Measurements from ENCODE around the gene PTPN9. TPM values are rescaled to one million over a fixed set of nuclear protein-coding genes. Genes with fewer than 3 reads are reported as not detected.
"Not testable (repeated sequence)": the region's sequence is repeated elsewhere in the genome, so short reads cannot be mapped to it uniquely, and the experiment has no call there.

Gene PTPN9
- total and polyA plus RNA-seq, 2 donors = 22.6 to 26.6 TPM

DNA sequence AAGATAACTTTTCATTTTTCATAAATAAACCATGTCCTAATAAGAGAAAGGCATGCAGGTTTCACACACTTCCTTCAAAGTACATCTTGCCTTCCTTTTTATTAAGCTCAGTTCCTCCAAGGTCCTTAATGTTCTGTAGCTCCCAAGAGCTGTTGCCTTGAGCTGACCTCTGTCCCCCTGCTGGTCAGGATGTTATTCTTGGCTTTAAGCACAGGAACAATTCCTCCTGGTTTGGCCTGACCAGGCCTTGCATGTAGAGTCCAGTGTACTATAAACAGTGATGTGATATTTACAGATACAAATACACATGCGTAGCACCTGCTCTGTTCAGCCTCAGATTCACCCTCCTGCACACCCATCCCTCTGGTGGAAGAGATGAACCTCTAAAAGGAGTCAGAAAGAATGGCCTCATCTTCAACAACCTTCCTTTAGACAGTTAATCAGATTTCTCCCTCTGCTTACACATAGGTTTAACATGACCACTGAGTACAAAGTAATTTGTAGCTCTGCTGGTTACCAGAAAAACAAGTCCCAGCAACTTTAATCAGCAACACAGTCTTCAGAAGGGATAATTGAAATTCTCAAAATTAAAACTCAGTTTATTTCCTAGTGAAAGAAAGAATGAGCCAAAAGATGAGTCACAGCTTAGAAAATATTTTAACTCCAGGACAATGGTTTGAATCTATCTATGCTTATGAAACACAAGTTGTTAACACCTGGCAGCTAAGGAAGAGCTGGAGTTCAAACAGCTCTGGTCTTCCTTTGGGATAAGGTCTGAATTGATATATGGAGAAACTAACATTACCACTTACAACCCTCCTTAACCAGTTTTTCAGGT is 46.5 kb downstream of the PTPN9 start:
- no peaks in the 10 kb centered on the region for H3K36me3 ChIP-seq (ENCODE audit: insufficient read depth)
- no peak overlapping the region for H3K27ac ChIP-seq (ENCODE audit: low read depth)
- no peak overlapping the region for H3K4me3 ChIP-seq (ENCODE audit: low read depth, low read length)
- peak; percentile 5 for DNase-seq (ENCODE audit: extremely low spot score)
- WGBS = 20% methylated on average over 1 of the region's 1 CpG
- H3K4me1 ChIP-seq (ENCODE audit: insufficient read depth) = no peaks in the 10 kb centered on the region

- Histone ChIP-seq H3K4me3 (ENCODE audit: low read depth, low read length) (no peak overlapping the region), H3K36me3 (ENCODE audit: insufficient read depth) (no peaks in the 10 kb centered on the region), H3K27ac (ENCODE audit: low read depth) (no peak overlapping the region), H3K4me1 (ENCODE audit: insufficient read depth) (no peaks in the 10 kb centered on the region)
- WGBS = 14% methylated on average over 3 of the region's 3 CpGs
- DNase-seq (ENCODE audit: extremely low spot score) = no peak
These were observed 48.1 kb downstream of the PTPN9 start for GRCh38 chr15:75531041-75531450.

GRCh38 chr15:75530169-75530568 is 48.9 kb downstream of the PTPN9 start:
- H3K4me3 ChIP-seq (ENCODE audit: low read depth, low read length) = no peak overlapping the region
- H3K4me1 ChIP-seq (ENCODE audit: insufficient read depth) = no peaks in the 10 kb centered on the region
- WGBS = 91% methylated on average over 4 of the region's 4 CpGs
- no peak for DNase-seq (ENCODE audit: extremely low spot score)
- no peaks in the 10 kb centered on the region for H3K36me3 ChIP-seq (ENCODE audit: insufficient read depth)
- no peak overlapping the region for H3K27ac ChIP-seq (ENCODE audit: low read depth)

GRCh38 chr15:75525756-75526155 is 53.4 kb downstream of the PTPN9 start:
- not testable (repeated sequence) for H3K27ac ChIP-seq (ENCODE audit: low read depth); H3K36me3 ChIP-seq (ENCODE audit: insufficient read depth); DNase-seq (ENCODE audit: extremely low spot score); H3K4me1 ChIP-seq (ENCODE audit: insufficient read depth); H3K4me3 ChIP-seq (ENCODE audit: low read depth, low read length)
- 61% methylated on average over 3 of the region's 3 CpGs for WGBS

DNA sequence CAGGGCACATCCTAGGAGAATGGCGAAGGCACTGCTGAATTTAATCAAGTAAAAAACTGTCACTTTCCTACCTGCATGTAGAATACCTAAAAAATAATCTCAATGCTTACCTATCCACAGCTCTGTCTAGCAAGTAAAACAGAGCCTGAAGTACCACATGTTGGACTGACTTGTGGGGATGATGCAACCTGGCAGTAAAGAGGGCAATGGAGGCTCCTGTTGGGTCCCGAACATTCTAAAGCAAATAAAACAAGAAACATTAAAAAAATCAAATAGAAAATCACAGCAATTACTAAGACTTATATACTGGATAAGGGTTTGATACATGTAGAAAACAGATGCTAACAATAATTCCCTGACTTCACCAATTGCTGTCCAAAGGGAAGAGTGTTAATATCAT is 56.1 kb downstream of the PTPN9 start:
- Histone ChIP-seq H3K4me1 (ENCODE audit: insufficient read depth) (no peaks in the 10 kb centered on the region), H3K27ac (ENCODE audit: low read depth) (no peak overlapping the region), H3K4me3 (ENCODE audit: low read depth, low read length) (no peak overlapping the region), H3K36me3 (ENCODE audit: insufficient read depth) (peaks cover 2% of the 10 kb centered on the region)
- WGBS = 96% methylated on average over 2 of the region's 2 CpGs
- no peak for DNase-seq (ENCODE audit: extremely low spot score)

DNA sequence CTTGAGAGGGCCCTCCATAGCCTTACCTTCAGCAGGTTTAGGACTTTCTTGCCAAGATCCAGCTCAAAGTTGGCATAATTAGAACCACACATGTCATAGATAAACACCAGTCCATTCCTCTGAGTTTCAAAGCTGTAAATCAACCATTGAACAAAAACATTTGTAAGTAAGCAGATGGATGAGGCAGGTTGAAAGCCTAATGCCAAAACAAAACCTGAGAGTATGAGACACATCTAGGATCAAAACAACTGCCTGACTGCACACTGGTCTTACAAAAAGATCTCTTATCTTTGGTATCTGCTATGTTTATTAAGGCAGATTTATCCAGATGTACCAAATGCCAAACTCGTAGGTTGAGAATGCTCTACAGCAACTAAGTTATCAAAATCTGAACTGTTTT is 61.9 kb downstream of the PTPN9 start:
- Histone ChIP-seq H3K27ac (ENCODE audit: low read depth) (no peak overlapping the region), H3K4me3 (ENCODE audit: low read depth, low read length) (no peak overlapping the region), H3K36me3 (ENCODE audit: insufficient read depth) (peaks cover 2% of the 10 kb centered on the region), H3K4me1 (ENCODE audit: insufficient read depth) (no peaks in the 10 kb centered on the region)
- WGBS = 71% methylated on average over 1 of the region's 1 CpG
- DNase-seq (ENCODE audit: extremely low spot score) = no peak

GRCh38 chr15:75508840-75509532 is 70.1 kb downstream of the PTPN9 start:
- DNase-seq (ENCODE audit: extremely low spot score) = no peak
- Histone ChIP-seq H3K4me1 (ENCODE audit: insufficient read depth) (no peaks in the 10 kb centered on the region), H3K36me3 (ENCODE audit: insufficient read depth) (peaks cover 7% of the 10 kb centered on the region), H3K27ac (ENCODE audit: low read depth) (no peak overlapping the region), H3K4me3 (ENCODE audit: low read depth, low read length) (no peak overlapping the region)
- WGBS = 65% methylated on average over 7 of the region's 7 CpGs

DNA sequence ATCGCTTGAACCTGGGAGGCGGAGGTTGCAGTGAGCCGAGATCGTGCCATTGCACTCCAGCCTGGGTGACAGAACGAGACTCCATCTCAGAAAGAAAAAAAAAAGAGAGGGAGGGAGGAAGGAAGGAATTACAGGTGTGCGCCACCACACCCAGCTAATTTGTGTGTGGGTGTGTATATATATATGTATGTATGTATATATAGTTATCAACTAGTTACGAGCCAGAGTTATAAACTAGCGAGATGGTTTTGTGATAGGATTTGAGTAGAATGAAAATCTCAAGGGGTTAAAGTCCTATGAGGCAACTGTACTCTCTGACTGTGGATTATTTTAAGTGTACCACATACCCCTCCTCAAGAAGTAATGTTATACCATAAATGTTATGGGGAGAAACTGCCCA is 76.8 kb downstream of the PTPN9 start:
- Histone ChIP-seq H3K4me1 (ENCODE audit: insufficient read depth) (no peaks in the 10 kb centered on the region), H3K27ac (ENCODE audit: low read depth) (no peak overlapping the region), H3K4me3 (ENCODE audit: low read depth, low read length) (no peak overlapping the region), H3K36me3 (ENCODE audit: insufficient read depth) (peaks cover 2% of the 10 kb centered on the region)
- 98% methylated on average over 8 of the region's 8 CpGs for WGBS
- no peak for DNase-seq (ENCODE audit: extremely low spot score)

DNA sequence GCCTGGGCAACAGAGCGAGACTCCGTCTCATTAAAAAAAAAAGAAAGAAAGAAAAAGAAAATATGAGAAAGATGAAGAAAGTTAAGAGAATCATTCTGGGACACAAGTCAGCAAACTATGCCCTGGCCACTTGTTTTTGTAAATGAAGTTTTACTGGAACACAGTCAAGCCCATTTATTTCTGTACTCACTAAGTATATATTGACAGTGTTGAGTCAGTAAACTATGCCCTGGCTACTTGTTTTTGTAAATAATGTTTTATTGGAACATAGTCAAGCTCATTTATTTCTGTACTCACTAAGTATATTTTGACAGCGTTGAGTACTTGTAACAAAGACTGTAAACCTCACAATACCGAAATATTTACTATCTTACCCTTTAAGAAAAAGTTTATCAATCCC is 85.4 kb downstream of the PTPN9 start:
- Histone ChIP-seq H3K27ac (ENCODE audit: low read depth) (no peak overlapping the region), H3K36me3 (ENCODE audit: insufficient read depth) (no peaks in the 10 kb centered on the region), H3K4me3 (ENCODE audit: low read depth, low read length) (no peak overlapping the region), H3K4me1 (ENCODE audit: insufficient read depth) (no peaks in the 10 kb centered on the region)
- DNase-seq (ENCODE audit: extremely low spot score) = no peak
- WGBS = 94% methylated on average over 4 of the region's 4 CpGs

DNA sequence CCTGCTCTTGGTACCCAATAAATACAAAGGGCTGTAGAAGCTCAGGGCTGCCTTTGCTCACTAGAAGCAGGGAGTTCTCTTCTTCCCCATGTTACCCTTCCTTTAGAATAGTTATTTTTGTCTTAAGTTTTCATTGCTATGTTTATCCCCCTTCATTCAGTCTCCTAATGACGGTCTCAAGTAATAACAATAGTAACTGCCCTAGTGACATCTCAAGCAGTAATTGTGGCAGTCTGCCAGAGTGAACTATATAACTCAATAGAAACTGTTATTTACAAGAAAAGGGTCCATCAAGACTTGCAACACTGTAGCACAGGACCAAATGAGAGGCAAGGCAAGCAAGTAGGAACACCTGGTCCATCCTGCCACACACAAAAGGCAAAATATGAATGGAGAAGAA is 95.2 kb downstream of the PTPN9 start:
- H3K36me3 ChIP-seq (ENCODE audit: insufficient read depth) = peaks cover 5% of the 10 kb centered on the region
- 81% methylated on average over 1 of the region's 1 CpG for WGBS
- no peaks in the 10 kb centered on the region for H3K4me1 ChIP-seq (ENCODE audit: insufficient read depth)
- no peak overlapping the region for H3K27ac ChIP-seq (ENCODE audit: low read depth)
- no peak for DNase-seq (ENCODE audit: extremely low spot score)
- no peak overlapping the region for H3K4me3 ChIP-seq (ENCODE audit: low read depth, low read length)

GRCh38 chr15:75483556-75483955 is 95.6 kb downstream of the PTPN9 start:
- not testable (repeated sequence) for H3K4me3 ChIP-seq (ENCODE audit: low read depth, low read length); DNase-seq (ENCODE audit: extremely low spot score); H3K27ac ChIP-seq (ENCODE audit: low read depth); H3K4me1 ChIP-seq (ENCODE audit: insufficient read depth); H3K36me3 ChIP-seq (ENCODE audit: insufficient read depth)
- WGBS = 86% methylated on average over 5 of the region's 5 CpGs

DNA sequence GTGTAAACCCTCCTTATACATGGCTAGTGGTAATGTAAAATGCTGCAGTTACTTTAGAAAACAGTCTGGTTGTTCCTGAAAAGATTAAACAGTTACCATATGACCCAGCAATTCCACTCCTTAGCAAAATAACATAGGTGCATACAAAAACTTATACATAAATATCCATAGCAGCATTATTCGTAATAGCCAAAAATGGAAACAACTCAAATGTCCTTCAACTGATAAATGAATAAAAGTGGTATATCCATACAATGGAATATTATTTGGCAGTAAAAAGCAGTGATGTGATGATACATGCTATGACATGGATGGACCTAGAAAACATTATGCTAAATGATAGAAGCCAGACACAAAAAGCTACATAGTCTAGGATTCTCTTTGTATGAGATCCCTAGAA is 96.0 kb downstream of the PTPN9 start:
- peaks cover 5% of the 10 kb centered on the region for H3K36me3 ChIP-seq (ENCODE audit: insufficient read depth)
- H3K4me1 ChIP-seq (ENCODE audit: insufficient read depth) = no peaks in the 10 kb centered on the region
- no peak for DNase-seq (ENCODE audit: extremely low spot score)
- no peak overlapping the region for H3K27ac ChIP-seq (ENCODE audit: low read depth)
- 99% methylated on average over 1 of the region's 1 CpG for WGBS
- H3K4me3 ChIP-seq (ENCODE audit: low read depth, low read length) = no peak overlapping the region

GRCh38 chr15:75480463-75480862 is 98.7 kb downstream of the PTPN9 start:
- H3K4me3 ChIP-seq (ENCODE audit: low read depth, low read length); H3K27ac ChIP-seq (ENCODE audit: low read depth); H3K36me3 ChIP-seq (ENCODE audit: insufficient read depth); DNase-seq (ENCODE audit: extremely low spot score); H3K4me1 ChIP-seq (ENCODE audit: insufficient read depth): not testable (repeated sequence)
- WGBS = 97% methylated on average over 48 of the region's 54 CpGs

- no peaks in the 10 kb centered on the region for H3K4me1 ChIP-seq (ENCODE audit: insufficient read depth)
- no peak overlapping the region for H3K27ac ChIP-seq (ENCODE audit: low read depth)
- H3K4me3 ChIP-seq (ENCODE audit: low read depth, low read length) = no peak overlapping the region
- DNase-seq (ENCODE audit: extremely low spot score) = no peak
- H3K36me3 ChIP-seq (ENCODE audit: insufficient read depth) = peaks cover 2% of the 10 kb centered on the region
- WGBS = 92% methylated on average over 2 of the region's 2 CpGs
These were observed 99.4 kb downstream of the PTPN9 start for GRCh38 chr15:75479670-75480069.

Measured in urinary bladder (tissue), 4 donors.